Colon (tissue), 2 donors: Measurements from ENCODE around the gene ITIH5.
"Not testable (repeated sequence)": the region's sequence is repeated elsewhere in the genome, so short reads cannot be mapped to it uniquely, and the experiment has no call there.

Source experiments
- FAIRE-seq: peaks from 2 replicates; lab custom pipeline; 2012; peaks lifted over from hg19 to GRCh38; lab: Jason Lieb, UNC
- donor health status: control.
- donor health status: control.

The ITIH5 gene

GRCh38 chr10:7666253-7667023 is at the start of gene ITIH5:
Gene ITIH5, minus strand, starts transcription at chr10:7666966. Its CDS starts 74 bp downstream, at chr10:7666892.
- no peak for FAIRE-seq

- no peak for FAIRE-seq
These were observed 48.7 kb upstream of the ITIH5 start for GRCh38 chr10:7715515-7715914.

GRCh38 chr10:7711075-7711474 is 44.3 kb upstream of the ITIH5 start:
- FAIRE-seq, result not testable (repeated sequence)

GRCh38 chr10:7710446-7710845 is 43.7 kb upstream of the ITIH5 start:
- no peak for FAIRE-seq

GRCh38 chr10:7708832-7709231 is 42.1 kb upstream of the ITIH5 start:
- FAIRE-seq, result no peak

GRCh38 chr10:7707858-7708622 is 41.3 kb upstream of the ITIH5 start:
- FAIRE-seq, result no peak

GRCh38 chr10:7707102-7707501 is 40.3 kb upstream of the ITIH5 start:
- FAIRE-seq, result no peak

GRCh38 chr10:7706534-7707073 is 39.8 kb upstream of the ITIH5 start:
- FAIRE-seq, result no peak

- FAIRE-seq, result no peak
These were observed 38.6 kb upstream of the ITIH5 start for GRCh38 chr10:7705341-7705740.

GRCh38 chr10:7704071-7705016 is 37.6 kb upstream of the ITIH5 start:
- FAIRE-seq, result no peak

- FAIRE-seq, result no peak
These were observed 36.4 kb upstream of the ITIH5 start, which contains the start of gene ITIH2 for GRCh38 chr10:7703140-7703539. Gene ITIH2, plus strand, starts transcription at chr10:7703316. Its CDS starts 119 bp downstream, at chr10:7703435.

GRCh38 chr10:7702288-7702812 is 35.6 kb upstream of the ITIH5 start:
- FAIRE-seq, result no peak

- FAIRE-seq, result no peak
These were observed 34.5 kb upstream of the ITIH5 start for GRCh38 chr10:7701158-7701742.

GRCh38 chr10:7700577-7701125 is 33.9 kb upstream of the ITIH5 start:
- no peak for FAIRE-seq

- no peak for FAIRE-seq
These were observed 30.7 kb upstream of the ITIH5 start for GRCh38 chr10:7697426-7697825.

- no peak for FAIRE-seq
These were observed 29.8 kb upstream of the ITIH5 start for GRCh38 chr10:7696545-7696944.

- not testable (repeated sequence) for FAIRE-seq
These were observed 26.4 kb upstream of the ITIH5 start for GRCh38 chr10:7693194-7693593.

GRCh38 chr10:7692368-7692767 is 25.6 kb upstream of the ITIH5 start:
- not testable (repeated sequence) for FAIRE-seq

- not testable (repeated sequence) for FAIRE-seq
These were observed 24.3 kb upstream of the ITIH5 start for GRCh38 chr10:7690885-7691597.

GRCh38 chr10:7689591-7689990 is 22.8 kb upstream of the ITIH5 start:
- FAIRE-seq, result no peak
